Non-pigmented ciliary epithelial cell (primary cell): ENCODE data around the gene DIS3L2.
"Not testable (repeated sequence)": the region's sequence is repeated elsewhere in the genome, so short reads cannot be mapped to it uniquely, and the experiment has no call there.

Experiments
- DNase-seq: peaks from one replicate; pipeline ENCODE4 v3.0.0-alpha.2; 2010; ENCODE audit warnings: low read depth

The DIS3L2 gene

GRCh38 chr2:232349946-232350635, 388.6 kb downstream of the DIS3L2 start:
- no peak for DNase-seq

GRCh38 chr2:232350804-232351685, 389.5 kb downstream of the DIS3L2 start:
- DNase-seq: no peak

- DNase-seq: no peak
Measured at GRCh38 chr2:232351686-232352510, 390.4 kb downstream of the DIS3L2 start.

- no peak for DNase-seq
Measured at GRCh38 chr2:232352511-232353091, 391.1 kb downstream of the DIS3L2 start.

GRCh38 chr2:232353096-232353495, 391.6 kb downstream of the DIS3L2 start:
- no peak for DNase-seq

- no peak for DNase-seq
Measured at GRCh38 chr2:232353660-232354059, 392.1 kb downstream of the DIS3L2 start.

GRCh38 chr2:232354069-232354468, 392.6 kb downstream of the DIS3L2 start:
- DNase-seq: no peak

- DNase-seq: no peak
Measured at GRCh38 chr2:232361646-232362045, 400.1 kb downstream of the DIS3L2 start.

- DNase-seq: no peak
Measured at GRCh38 chr2:232362174-232362900, 400.8 kb downstream of the DIS3L2 start.

- DNase-seq: not testable (repeated sequence)
Measured at GRCh38 chr2:232363064-232363783, 401.7 kb downstream of the DIS3L2 start.

GRCh38 chr2:232363784-232364615, 402.5 kb downstream of the DIS3L2 start:
- DNase-seq: no peak

- not testable (repeated sequence) for DNase-seq
Measured at GRCh38 chr2:232364806-232365594, 403.5 kb downstream of the DIS3L2 start.

GRCh38 chr2:232365621-232366321, 404.3 kb downstream of the DIS3L2 start:
- DNase-seq: no peak

GRCh38 chr2:232366461-232366860, 404.9 kb downstream of the DIS3L2 start:
- DNase-seq: not testable (repeated sequence)

GRCh38 chr2:232367016-232367415, 405.5 kb downstream of the DIS3L2 start:
- no peak for DNase-seq

GRCh38 chr2:232367591-232368233, 406.2 kb downstream of the DIS3L2 start:
- DNase-seq: no peak

GRCh38 chr2:232368311-232368731, 406.8 kb downstream of the DIS3L2 start:
- no peak for DNase-seq
